ENCODE results near the gene STX19. TPM values are rescaled to one million over a fixed set of nuclear protein-coding genes. Genes with fewer than 3 reads are reported as not detected.
A peak's percentile ranks its signal among the peaks of the same experiment; 100 is the strongest.
"Not testable (repeated sequence)": the region's sequence is repeated elsewhere in the genome, so short reads cannot be mapped to it uniquely, and the experiment has no call there.

Gene STX19
- total RNA-seq, 1 donor from 2014 or later, result not detected

GRCh38 chr3:94044100-94044936, 15.9 kb upstream of the STX19 start:
- intact Hi-C loops (cut with DNase I); ATAC-seq (ENCODE audit: poor library complexity); DNase-seq: not testable (repeated sequence)

GRCh38 chr3:94043285-94043684, 14.9 kb upstream of the STX19 start:
- no peak for ATAC-seq (ENCODE audit: poor library complexity)
- intact Hi-C loops (cut with DNase I), result no loop called here
- DNase-seq, result no peak

- DNase-seq, result no peak
- intact Hi-C loops (cut with DNase I), result no loop called here
- ATAC-seq (ENCODE audit: poor library complexity), result no peak
Measured at GRCh38 chr3:94036909-94037507, 8.6 kb upstream of the STX19 start.

GRCh38 chr3:94026623-94027022, 1.8 kb downstream of the STX19 start:
- DNase-seq (no peak), ATAC-seq (ENCODE audit: poor library complexity) (no peak)
- intact Hi-C loops (cut with DNase I), result no loop called here

- ATAC-seq (ENCODE audit: poor library complexity) (no peak), DNase-seq (no peak)
- intact Hi-C loops (cut with DNase I), result no loop called here
Measured at GRCh38 chr3:94024385-94024784, 4.0 kb downstream of the STX19 start.

- intact Hi-C loops (cut with DNase I), result no loop called here
- DNase-seq, result no peak
- ATAC-seq (ENCODE audit: poor library complexity), result no peak
Measured at GRCh38 chr3:94020293-94020692, 8.1 kb downstream of the STX19 start.

- ATAC-seq (ENCODE audit: poor library complexity) (no peak), DNase-seq (no peak)
- intact Hi-C loops (cut with DNase I), result no loop called here
Measured at GRCh38 chr3:94019659-94020058, 8.7 kb downstream of the STX19 start.

GRCh38 chr3:94015025-94015424, 13.4 kb downstream of the STX19 start:
- intact Hi-C loops (cut with DNase I), result no loop called here
- no peak for ATAC-seq (ENCODE audit: poor library complexity)
- no peak for DNase-seq

- no peak for DNase-seq
- intact Hi-C loops (cut with DNase I), result no loop called here
- ATAC-seq (ENCODE audit: poor library complexity), result no peak
Measured at GRCh38 chr3:94012185-94012584, 16.2 kb downstream of the STX19 start.

GRCh38 chr3:94011233-94011711, 17.1 kb downstream of the STX19 start:
- intact Hi-C loops (cut with DNase I), result no loop called here
- ATAC-seq (ENCODE audit: poor library complexity), result no peak
- DNase-seq, result no peak

- ATAC-seq (ENCODE audit: poor library complexity), result no peak
- no peak for DNase-seq
- intact Hi-C loops (cut with DNase I), result no loop called here
Measured at GRCh38 chr3:94009608-94010007, 18.8 kb downstream of the STX19 start.

GRCh38 chr3:94008253-94008652, 20.1 kb downstream of the STX19 start:
- DNase-seq (no peak), ATAC-seq (ENCODE audit: poor library complexity) (no peak)
- intact Hi-C loops (cut with DNase I), result no loop called here

GRCh38 chr3:94004301-94004910, 24.0 kb downstream of the STX19 start:
- DNase-seq (no peak), ATAC-seq (ENCODE audit: poor library complexity) (peak; percentile 87)
- intact Hi-C loops (cut with DNase I), result loop anchor here (5.0 kb wide), 1 partner anchor 58 kb away; the partner anchor contains the start of genes DHFR2 and NSUN3

GRCh38 chr3:94001827-94002495, 26.4 kb downstream of the STX19 start:
- ATAC-seq (ENCODE audit: poor library complexity), result no peak
- intact Hi-C loops (cut with DNase I), result loop anchor here (5.0 kb wide), 1 partner anchor 60 kb away; the partner anchor contains the start of genes DHFR2 and NSUN3
- DNase-seq, result no peak

- intact Hi-C loops (cut with DNase I), result loop anchor here (5.0 kb wide), 1 partner anchor 61 kb away; the partner anchor contains the start of genes DHFR2 and NSUN3
- ATAC-seq (ENCODE audit: poor library complexity) (peak; percentile 22), DNase-seq (no peak)
Measured at GRCh38 chr3:94001191-94001590, 27.2 kb downstream of the STX19 start.

GRCh38 chr3:93994056-93994455, 34.3 kb downstream of the STX19 start:
- no peak for ATAC-seq (ENCODE audit: poor library complexity)
- intact Hi-C loops (cut with DNase I), result no loop called here
- DNase-seq, result no peak

- intact Hi-C loops (cut with DNase I), result no loop called here
- ATAC-seq (ENCODE audit: poor library complexity) (no peak), DNase-seq (no peak)
Measured at GRCh38 chr3:93992207-93992606, 36.2 kb downstream of the STX19 start.

- intact Hi-C loops (cut with DNase I), result no loop called here
- no peak for DNase-seq
- ATAC-seq (ENCODE audit: poor library complexity), result no peak
Measured at GRCh38 chr3:93991631-93992030, 36.8 kb downstream of the STX19 start.

- no peak for DNase-seq
- intact Hi-C loops (cut with DNase I), result no loop called here
- ATAC-seq (ENCODE audit: poor library complexity), result no peak
Measured at GRCh38 chr3:93989241-93989640, 39.2 kb downstream of the STX19 start.

Measured in Right ventricle myocardium superior (tissue), 1 donor.